CD14-positive monocyte (primary cell): ENCODE data around the gene TANGO2. TPM values are rescaled to one million over a fixed set of nuclear protein-coding genes. Genes with fewer than 3 reads are reported as not detected.

Source experiments
- DNase-seq, 3 donors: peaks; one replicate each; pipeline ENCODE4 v3.0.0-alpha.2; 2011 to 2022
- H2AFZ ChIP-seq: 2 replicates; pipeline ENCODE4 v1.6.0; 2012; ENCODE audit warnings: mild to moderate bottlenecking, low read depth, low read length, inconsistent platforms; ENCODE audit not compliant: insufficient read depth, poor library complexity, severe bottlenecking
- H3K27ac ChIP-seq, 2 donors: 1 replicate in 1 of 2; 2 replicates in 1 of 2; pipeline ENCODE4 v1.5.1; 2012 to 2013; ENCODE audit warnings: low read length in 2 of 2, control low read depth in 1 of 2, inconsistent platforms in 1 of 2, low read depth in 1 of 2, mild to moderate bottlenecking in 1 of 2
- H3K27me3 ChIP-seq, 2 donors: one replicate each; pipeline versions ENCODE4 v1.6.0 to v1.6.1; 2011 to 2013; ENCODE audit warnings: low read length in 2 of 2; ENCODE audit not compliant: control insufficient read depth in 2 of 2, insufficient read depth in 2 of 2
- H3K36me3 ChIP-seq, 2 donors: replicated peaks in 1 of 2; 1 replicate in 1 of 2; 2 replicates in 1 of 2; pipeline versions ENCODE4 v1.5.1 to v1.6.1; 2012 to 2013; ENCODE audit warnings: low read length in 2 of 2, control low read depth in 1 of 2, inconsistent platforms in 1 of 2, mild to moderate bottlenecking in 1 of 2; ENCODE audit not compliant: insufficient read depth in 2 of 2, control insufficient read depth in 1 of 2
- H3K4me1 ChIP-seq, 2 donors: 1 replicate in 1 of 2; 2 replicates in 1 of 2; pipeline versions ENCODE4 v1.5.1 to v1.6.1; 2012 to 2013; ENCODE audit warnings: low read length in 2 of 2, control low read depth in 1 of 2, inconsistent platforms in 1 of 2, mild to moderate bottlenecking in 1 of 2, moderate library complexity in 1 of 2; ENCODE audit not compliant: insufficient read depth in 2 of 2, control insufficient read depth in 1 of 2
- H3K4me2 ChIP-seq: replicated peaks from 2 replicates; pipeline ENCODE3; 2012; ENCODE audit warnings: low read length, moderate library complexity, mild to moderate bottlenecking; ENCODE audit not compliant: poor library complexity, severe bottlenecking; ENCODE audit errors: extremely low read depth
- H3K4me3 ChIP-seq, 3 experiments: fragments of 200-600 bp in 1 of 3; sonication (generic) in 1 of 3; replicated peaks in 1 of 3; 1 replicate in 2 of 3; 2 replicates in 1 of 3; pipeline ENCODE4 v1.5.1; 2011 to 2013; ENCODE audit warnings: low read length in 3 of 3, mild to moderate bottlenecking in 3 of 3, control low read depth in 2 of 3, low read depth in 2 of 3, inconsistent platforms in 1 of 3, moderate library complexity in 1 of 3
- H3K79me2 ChIP-seq: 2 replicates; pipeline ENCODE4 v1.6.0; 2012; ENCODE audit warnings: mild to moderate bottlenecking, control low read depth, inconsistent platforms, low read length, moderate library complexity; ENCODE audit not compliant: insufficient read depth
- H3K9ac ChIP-seq: 2 replicates; pipeline ENCODE4 v1.6.0; 2017; ENCODE audit warnings: low read length, mild to moderate bottlenecking; ENCODE audit not compliant: insufficient read depth, poor library complexity, severe bottlenecking
- H3K9me3 ChIP-seq, 2 donors: replicated peaks in 1 of 2; 1 replicate in 1 of 2; 2 replicates in 1 of 2; pipeline versions ENCODE4 v1.5.1 to v1.6.1; 2012 to 2013; ENCODE audit warnings: low read length in 2 of 2, control low read depth in 1 of 2; ENCODE audit not compliant: control insufficient read depth in 1 of 2, insufficient read depth in 1 of 2
- H4K20me1 ChIP-seq: 2 replicates; pipeline ENCODE4 v1.6.0; 2012; ENCODE audit warnings: mild to moderate bottlenecking, low read length, control low read depth, moderate library complexity; ENCODE audit not compliant: insufficient read depth
- H3K27ac Mint-ChIP-seq, 7 donors: one replicate each; pipeline ENCODE4 v1.8.0; 2020; ENCODE audit warnings: mild to moderate bottlenecking in 7 of 7, mixed read lengths in 7 of 7, moderate library complexity in 6 of 7, inconsistent platforms in 2 of 7
- H3K27me3 Mint-ChIP-seq, 3 donors: one replicate each; pipeline ENCODE4 v1.8.0; 2021 to 2022; ENCODE audit warnings: low read depth in 3 of 3, mild to moderate bottlenecking in 3 of 3, mixed read lengths in 3 of 3, moderate library complexity in 3 of 3, inconsistent platforms in 1 of 3
- H3K36me3 Mint-ChIP-seq, 2 donors: one replicate each; pipeline ENCODE4 v1.8.0; 2020; ENCODE audit warnings: mixed read lengths in 2 of 2, inconsistent platforms in 1 of 2, mild to moderate bottlenecking in 1 of 2
- H3K4me1 Mint-ChIP-seq: one replicate; pipeline ENCODE4 v1.8.0; 2020; ENCODE audit warnings: mild to moderate bottlenecking, mixed read lengths
- H3K4me3 Mint-ChIP-seq, 2 donors: one replicate each; pipeline ENCODE4 v1.8.0; 2020; ENCODE audit warnings: mild to moderate bottlenecking in 2 of 2, mixed read lengths in 2 of 2, moderate library complexity in 1 of 2
- H3K9me3 Mint-ChIP-seq, 7 donors: one replicate each; pipeline ENCODE4 v1.8.0; 2020 to 2022; ENCODE audit warnings: mixed read lengths in 7 of 7, mild to moderate bottlenecking in 6 of 7, moderate library complexity in 6 of 7, inconsistent platforms in 2 of 7
- CTCF ChIP-seq: fragments of 200-600 bp; IDR thresholded peaks from one replicate; pipeline ENCODE4 v1.8.0; 2022; ENCODE audit warnings: antibody characterized with exemption, mild to moderate bottlenecking
- WGBS: methylation state at CpG from one replicate; pipeline ENCODE4 v1.1.5; 2013; ENCODE audit warnings: missing lambda C conversion rate; ENCODE audit not compliant: insufficient coverage; 5-methylcytosine and 5-hydroxymethylcytosine counted together
- intact Hi-C, 2 donors: fragments of 100-400 bp; cut with micrococcal nuclease; formaldehyde crosslinking; loops; one replicate each; pipeline versions ENCODE4 v1.15.0 to v1.15.1; 2023
- polyA plus RNA-seq, 3 donors: library from polyadenylated mRNA; depleted of rRNA in 1 of 3; unstranded in 2 of 3; stranded (reverse) in 1 of 3; fragments of 300-500 nt in 2 of 3; fragments of >200 nt in 1 of 3; fragmentation: Illumina TruSeq in 2 of 3; gene quantifications; 1 replicate in 2 of 3; 2 replicates in 1 of 3; pipeline ENCODE4 v1.2.3, GENCODE V29; 2012 to 2021

The TANGO2 gene
- polyA plus RNA-seq, 3 donors: 56.4 to 94.9 (median 58.2) TPM

GRCh38 chr22:20044495-20045151 lies 23.7 kb downstream of the TANGO2 start:
- Histone ChIP-seq H4K20me1 (peaks cover 68% of the 10 kb centered on the region), H3K27me3 (no peaks in the 10 kb centered on the region), H3K9ac (no peak overlapping the region), H3K36me3 (peaks cover 72 to 94% of the 10 kb centered on the region in 2 donors), H3K27ac (no peak overlapping the region), H3K4me1 (no peaks in the 10 kb centered on the region), H3K4me2 (no peak overlapping the region), H3K79me2 (peaks cover 8% of the 10 kb centered on the region), H3K9me3 (peaks cover 11 to 15% of the 10 kb centered on the region in 2 donors), H3K4me3 (no peak overlapping the region), H2AFZ (no peak overlapping the region)
- TF ChIP-seq CTCF: no peak
- Mint-ChIP-seq H3K36me3 (peaks cover 76 to 96% of the 10 kb centered on the region in 2 donors), H3K27ac (peak overlapping the region in 3 of 7 donors; percentile 15 to 35 (median 18)), H3K4me1 (no peaks in the 10 kb centered on the region), H3K27me3 (no peaks in the 10 kb centered on the region), H3K4me3 (no peak overlapping the region), H3K9me3 (peaks cover 14 to 28% (median 19%) of the 10 kb centered on the region in 7 donors)
- intact Hi-C loops: no loop called here
- WGBS: 100% methylated on average over 6 of the region's 10 CpGs
- DNase-seq: no peak

- TF ChIP-seq CTCF: no peak
- H3K27me3 ChIP-seq: no peaks in the 10 kb centered on the region
- H3K27ac Mint-ChIP-seq: peak overlapping the region in 1 of 7 donors; percentile 58
- no CpG with 5 or more reads among the region's 4 CpGs for WGBS
- H3K36me3 ChIP-seq: peaks cover 69 to 85% of the 10 kb centered on the region in 2 donors
- H3K4me3 ChIP-seq: no peak overlapping the region
- H3K27ac ChIP-seq: no peak overlapping the region
- peaks cover 8% of the 10 kb centered on the region for H3K79me2 ChIP-seq
- peaks cover 59% of the 10 kb centered on the region for H4K20me1 ChIP-seq
- no peak for DNase-seq
- no peaks in the 10 kb centered on the region for H3K27me3 Mint-ChIP-seq
- no peaks in the 10 kb centered on the region for H3K4me1 ChIP-seq
- no peak overlapping the region for H2AFZ ChIP-seq
- H3K9me3 ChIP-seq: peaks cover 11 to 15% of the 10 kb centered on the region in 2 donors
- no peak overlapping the region for H3K9ac ChIP-seq
- no peak overlapping the region for H3K4me3 Mint-ChIP-seq
- H3K36me3 Mint-ChIP-seq: peaks cover 71 to 93% of the 10 kb centered on the region in 2 donors
- H3K9me3 Mint-ChIP-seq: peaks cover 14 to 28% (median 19%) of the 10 kb centered on the region in 7 donors
- no peaks in the 10 kb centered on the region for H3K4me1 Mint-ChIP-seq
- intact Hi-C loops: no loop called here
- no peak overlapping the region for H3K4me2 ChIP-seq
Observed at GRCh38 chr22:20046730-20047129, 25.8 kb downstream of the TANGO2 start.
